T-helper 2 cell treated with Interferon-gamma antibody and Interleukin-4, amounts not matched to agents 5 μg/mL and 100 μg/mL, for 36 hours (primary cell): Measurements from ENCODE around the gene CFAP97.

Source experiments
- DNase-seq: peaks from one replicate; pipeline ENCODE4 v3.0.0; 2021; ENCODE audit warnings: low spot score
- H3K27ac Mint-ChIP-seq: one replicate; pipeline ENCODE4 v1.8.0; 2021; ENCODE audit warnings: mild to moderate bottlenecking, mixed read lengths
- H3K27me3 Mint-ChIP-seq: one replicate; pipeline ENCODE4 v1.8.0; 2021; ENCODE audit warnings: low read depth, mixed read lengths
- H3K36me3 Mint-ChIP-seq: one replicate; pipeline ENCODE4 v1.8.0; 2021; ENCODE audit warnings: low read depth, mixed read lengths
- H3K4me1 Mint-ChIP-seq: one replicate; pipeline ENCODE4 v1.8.0; 2021; ENCODE audit warnings: low read depth, mixed read lengths
- H3K4me3 Mint-ChIP-seq: one replicate; pipeline ENCODE4 v1.8.0; 2022; ENCODE audit warnings: mild to moderate bottlenecking, moderate library complexity, mixed read lengths
- H3K9me3 Mint-ChIP-seq: one replicate; pipeline ENCODE4 v1.8.0; 2021; ENCODE audit warnings: mixed read lengths

The CFAP97 gene

DNA sequence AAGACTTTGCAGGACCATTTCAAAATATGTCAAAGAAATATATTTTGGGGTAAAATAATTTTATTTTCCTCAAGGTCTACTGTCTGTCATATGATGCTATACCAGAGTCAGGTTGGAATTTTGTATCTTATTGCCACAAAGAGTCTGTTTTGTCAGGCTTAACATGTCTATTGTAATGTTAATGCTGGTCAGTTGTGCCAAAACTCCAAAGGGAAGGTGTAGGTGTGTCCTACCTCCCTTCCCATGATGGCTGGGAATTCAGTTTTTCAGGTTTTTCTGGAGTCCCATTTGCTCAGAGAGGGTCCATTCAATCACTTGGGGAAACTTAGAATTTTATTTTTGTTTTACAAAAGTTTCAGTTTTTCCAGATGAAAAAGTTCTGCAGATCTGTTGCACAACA lies 94.1 kb downstream of the CFAP97 start:
- H3K9me3 Mint-ChIP-seq = no peaks in the 10 kb centered on the region
- H3K27ac Mint-ChIP-seq = no peak overlapping the region
- H3K4me1 Mint-ChIP-seq = no peaks in the 10 kb centered on the region
- no peak for DNase-seq
- no peak overlapping the region for H3K4me3 Mint-ChIP-seq
- H3K36me3 Mint-ChIP-seq = no peaks in the 10 kb centered on the region
- H3K27me3 Mint-ChIP-seq = peaks cover 32% of the 10 kb centered on the region
